K562 (cell line): ENCODE measurements around the gene DLGAP1. TPM values are rescaled to one million over a fixed set of nuclear protein-coding genes. Genes with fewer than 3 reads are reported as not detected.

ENCODE experiments used
- ARID4B ChIP-seq: sonication (generic); formaldehyde crosslinking; IDR thresholded peaks from 2 replicates; pipeline ENCODE4 v1.8.0; 2022; ENCODE audit warnings: mild to moderate bottlenecking, missing genetic modification reagents
- ATF1 ChIP-seq, 2 experiments: fragments of 450-650 bp in 1 of 2; IDR thresholded peaks; 2 replicates each; pipeline ENCODE4 v1.6.1; 2016; ENCODE audit warnings: missing compliant biosample characterization in 1 of 2, missing genetic modification characterization in 1 of 2
- C11orf30 ChIP-seq: fragments of 450-650 bp; IDR thresholded peaks from 2 replicates; pipeline ENCODE4 v1.6.1; 2016; ENCODE audit warnings: low read depth, mild to moderate bottlenecking
- CC2D1A ChIP-seq: fragments of 450-650 bp; IDR thresholded peaks from 2 replicates; pipeline ENCODE4 v1.6.1; 2017; ENCODE audit warnings: mild to moderate bottlenecking
- CTBP1 ChIP-seq: fragments of 450-650 bp; IDR thresholded peaks from 2 replicates; pipeline ENCODE4 v1.6.1; 2016; ENCODE audit warnings: borderline replicate concordance
- IFI16 ChIP-seq: fragments of 250-450 bp; sonication (Bioruptor Pico); IDR thresholded peaks from 2 replicates; pipeline ENCODE4 v2.1.2; 2022; ENCODE audit warnings: mild to moderate bottlenecking, inconsistent platforms
- KLF1 ChIP-seq: fragments of 450-650 bp; IDR thresholded peaks from 2 replicates; pipeline ENCODE4 v1.6.1; 2016; ENCODE audit warnings: missing genetic modification characterization, missing compliant biosample characterization
- MBD1 ChIP-seq: fragments of 250-450 bp; sonication (Bioruptor Pico); IDR thresholded peaks from 2 replicates; pipeline ENCODE4 v1.8.0; 2022; ENCODE audit warnings: inconsistent platforms
- NCOA4 ChIP-seq: fragments of 450-650 bp; IDR thresholded peaks from 2 replicates; pipeline ENCODE4 v1.6.1; 2018; ENCODE audit warnings: mild to moderate bottlenecking; ENCODE audit not compliant: partially characterized antibody
- RBM22 ChIP-seq: fragments of 200-400 bp; formaldehyde crosslinking; IDR thresholded peaks from 2 replicates; pipeline ENCODE4 v1.6.1; 2018; ENCODE audit warnings: low read length, low read depth; ENCODE audit not compliant: poor library complexity, severe bottlenecking
- SIN3A ChIP-seq, 2 experiments: fragments of 150-350 bp in 1 of 2; IDR thresholded peaks; 2 replicates each; pipeline ENCODE4 v1.6.1; 2011 to 2016; ENCODE audit warnings: borderline replicate concordance in 2 of 2, low read depth in 2 of 2, low read length in 2 of 2, mild to moderate bottlenecking in 2 of 2, moderate library complexity in 2 of 2; ENCODE audit not compliant: control insufficient read depth in 1 of 2
- SIX5 ChIP-seq, 2 experiments: IDR thresholded peaks; 2 replicates each; pipeline ENCODE4 v1.6.1; 2011; ENCODE audit warnings: low read length in 2 of 2, borderline replicate concordance in 1 of 2, low read depth in 1 of 2, mild to moderate bottlenecking in 1 of 2, moderate library complexity in 1 of 2; ENCODE audit not compliant: insufficient read depth in 1 of 2
- SNIP1 ChIP-seq: fragments of 450-650 bp; IDR thresholded peaks from 2 replicates; pipeline ENCODE4 v1.7.1; 2017; ENCODE audit warnings: low read depth, mild to moderate bottlenecking
- SRF ChIP-seq, 2 experiments: fragments of 250-450, 450-650 bp in 1 of 2; sonication (Bioruptor Pico) in 1 of 2; sonication (generic) in 1 of 2; formaldehyde crosslinking; IDR thresholded peaks; 2 replicates each; pipeline versions ENCODE4 v1.5.0 to v1.5.1; 2020 to 2022; ENCODE audit warnings: mild to moderate bottlenecking in 1 of 2, missing genetic modification reagents in 1 of 2
- ZBED1 ChIP-seq: IDR thresholded peaks from 2 replicates; pipeline ENCODE4 v1.6.1; 2014
- ZBTB9 ChIP-seq: fragments of 450-650 bp; formaldehyde crosslinking; IDR thresholded peaks from 2 replicates; pipeline ENCODE4 v1.4.0; 2020; ENCODE audit warnings: mild to moderate bottlenecking, moderate library complexity
- ZFX ChIP-seq: sonication (generic); formaldehyde crosslinking; IDR thresholded peaks from 2 replicates; pipeline ENCODE4 v1.8.0; 2022; ENCODE audit warnings: mild to moderate bottlenecking, missing genetic modification reagents, moderate library complexity
- ZNF384 ChIP-seq: IDR thresholded peaks from 2 replicates; pipeline ENCODE4 v1.6.1; 2012; ENCODE audit warnings: low read depth, low read length, improper control_type of control experiment
- ZNF766 ChIP-seq: fragments of 200-800 bp; sonication (Bioruptor generic); conservative IDR thresholded peaks from 2 replicates; pipeline ENCODE4 v1.6.1; 2016; ENCODE audit warnings: missing genetic modification characterization, missing compliant biosample characterization
- polyA plus RNA-seq, 8 experiments: library from polyadenylated mRNA; depleted of rRNA in 4 of 8; stranded (reverse) in 5 of 8; unstranded in 3 of 8; fragments of >200 nt; fragmentation: Nextera tagmentation in 2 of 8; fragmentation: Illumina TruSeq in 1 of 8; extraction: Ambion mirVana in 2 of 8; extraction: Trizol in 1 of 8; gene quantifications; 2 replicates each; pipeline versions ENCODE4 v1.2.1 to v1.2.3, GENCODE V29; 2011 to 2014; ENCODE audit warnings: inconsistent platforms in 1 of 8, missing spikeins in 1 of 8
- total RNA-seq, 7 experiments: library from RNA; depleted of rRNA in 6 of 7; stranded (reverse); fragments of >200 nt in 6 of 7; fragmentation: Illumina TruSeq in 2 of 7; extraction: Trizol in 2 of 7; gene quantifications; 2 replicates each; pipeline versions ENCODE4 v1.2.1 to v1.2.3, GENCODE V29; 2011 to 2021; ENCODE audit warnings: low replicate concordance in 1 of 7

Gene DLGAP1
- total and polyA plus RNA-seq, 9 of the 15 experiments (the other 6 are each of a cell fraction or from before 2014, with no cell fraction given): 0.04 to 0.22 (median 0.08) TPM

GRCh38 chr18:3453540-3454364 lies 1001.4 kb downstream of the DLGAP1 start (continued):
- no peak for TF ChIP-seq ZNF766 (CRISPR knock-in tag)
- no peak for TF ChIP-seq SRF (CRISPR knock-in tag; IDR thresholded peaks at IDR 0.05)
- no peak for TF ChIP-seq ATF1 (CRISPR knock-in tag; IDR thresholded peaks at IDR 0.05)
- no peak for TF ChIP-seq ATF1 (tag; IDR thresholded peaks at IDR 0.05)
- TF ChIP-seq NCOA4: no peak
- peak; percentile 91 to 96; a peak in 2 of 4 replicates for TF ChIP-seq SIN3A (IDR thresholded peaks at IDR 0.05; ENCODE audit: borderline replicate concordance in 2 of 2, control insufficient read depth in 1 of 2, low read depth in 2 of 2, low read length in 2 of 2)
- no peak for TF ChIP-seq SNIP1
- no peak for TF ChIP-seq KLF1 (tag)
- TF ChIP-seq IFI16: no peak
- TF ChIP-seq C11orf30: no peak
- no peak for TF ChIP-seq SIX5 (IDR thresholded peaks at IDR 0.05; ENCODE audit: borderline replicate concordance in 1 of 2, insufficient read depth in 1 of 2, low read depth in 1 of 2, low read length in 2 of 2)
- TF ChIP-seq ARID4B (CRISPR knock-in tag): peak; percentile 77
- TF ChIP-seq ZBED1: no peak
- no peak for TF ChIP-seq CC2D1A
- TF ChIP-seq ZFX (CRISPR knock-in tag): no peak
- peak; percentile 68; the same call in 1 of the 2 replicates for TF ChIP-seq ZNF384
- TF ChIP-seq MBD1 (CRISPR knock-in tag): no peak
- TF ChIP-seq RBM22: no peak
- no peak for TF ChIP-seq CTBP1
- TF ChIP-seq ZBTB9: 0 out of 2 replicates have a peak, but pooled peaks have one; percentile 21
